Measurements from ENCODE around the gene CADM4. TPM values are rescaled to one million over a fixed set of nuclear protein-coding genes. Genes with fewer than 3 reads are reported as not detected.

CADM4 gene
- total RNA-seq, 4 donors from 2014 or later, result 2.6 to 4.5 (median 4.2) TPM

GRCh38 chr19:43581467-43581866 lies 58.2 kb downstream of the CADM4 start:
- Histone ChIP-seq H3K27ac (no peak overlapping the region), H3K36me3 (no peaks in the 10 kb centered on the region), H3K4me1 (no peaks in the 10 kb centered on the region), H3K4me3 (no peak overlapping the region), H3K27me3 (no peaks in the 10 kb centered on the region), H3K9me3 (no peaks in the 10 kb centered on the region)
- DNase-seq, result no peak
- in situ Hi-C loops (cut with MboI; ENCODE audit: low sequenced_read_pairs in 4 of 4), result no loop called here
- intact Hi-C loops (cut with DNase I; ENCODE audit: low total_unique reads), result no loop called here
- no peak for TF ChIP-seq POLR2A (IDR thresholded peaks at IDR 0.05)
- no peak for TF ChIP-seq CTCF (IDR thresholded peaks at IDR 0.05 in 4 of 5, conservative IDR thresholded peaks at IDR 0.05 in 1 of 5)
- ATAC-seq, result no peak

- Histone ChIP-seq H3K27ac (no peak overlapping the region), H3K9me3 (no peaks in the 10 kb centered on the region), H3K27me3 (no peaks in the 10 kb centered on the region), H3K4me3 (no peak overlapping the region), H3K36me3 (peaks cover 0 to 3% of the 10 kb centered on the region in 2 donors), H3K4me1 (peaks cover 10 to 13% of the 10 kb centered on the region in 2 donors)
- in situ Hi-C loops (cut with MboI; ENCODE audit: low sequenced_read_pairs in 4 of 4) (no loop called here), intact Hi-C loops (cut with DNase I; ENCODE audit: low total_unique reads) (loop anchor here (5.0 kb wide), 1 partner anchor 46 kb away; the partner anchor contains the start of gene ZNF575)
- no peak for ATAC-seq
- no peak for TF ChIP-seq POLR2A (IDR thresholded peaks at IDR 0.05)
- TF ChIP-seq CTCF (IDR thresholded peaks at IDR 0.05 in 4 of 5, conservative IDR thresholded peaks at IDR 0.05 in 1 of 5), result no peak
- DNase-seq, result no peak
Measured at GRCh38 chr19:43578787-43579186, 60.9 kb downstream of the CADM4 start.

GRCh38 chr19:43575955-43576878 lies 63.4 kb downstream of the CADM4 start:
- no peak for DNase-seq
- intact Hi-C loops (cut with DNase I; ENCODE audit: low total_unique reads) (loop anchor here (1.0 to 5.0 kb wide), 2 partner anchors 20 to 44 kb away; partner anchors contain the start of genes IRGQ, ZNF575 and ZNF576), in situ Hi-C loops (cut with MboI; ENCODE audit: low sequenced_read_pairs in 4 of 4) (no loop called here)
- no peaks in the 10 kb centered on the region for H3K9me3 ChIP-seq
- H3K36me3 ChIP-seq, result peaks cover 0 to 8% of the 10 kb centered on the region in 2 donors
- ATAC-seq, result no peak
- peak overlapping the region; percentile 50 to 86 (median 70) for H3K27ac ChIP-seq
- H3K4me1 ChIP-seq, result peaks cover 10 to 13% of the 10 kb centered on the region in 2 donors
- no peak for TF ChIP-seq POLR2A (IDR thresholded peaks at IDR 0.05)
- no peak for TF ChIP-seq CTCF (IDR thresholded peaks at IDR 0.05 in 4 of 5, conservative IDR thresholded peaks at IDR 0.05 in 1 of 5)
- no peaks in the 10 kb centered on the region for H3K27me3 ChIP-seq
- peak overlapping the region; percentile 75 to 98 (median 88) for H3K4me3 ChIP-seq

- peak within 1 kb of the TSS; percentile 75 to 98 (median 88) for H3K4me3 ChIP-seq
- H3K9me3 ChIP-seq, result no peaks in the 10 kb centered on the region
- intact Hi-C loops (cut with DNase I; ENCODE audit: low total_unique reads), result loop anchor here (1.0 to 5.0 kb wide), 2 partner anchors 21 to 43 kb away; partner anchors contain the start of genes IRGQ, ZNF575 and ZNF576
- in situ Hi-C loops (cut with MboI; ENCODE audit: low sequenced_read_pairs in 4 of 4), result no loop called here
- ATAC-seq (peak; percentile 100), DNase-seq (peak; percentile 96 to 97)
- H3K27me3 ChIP-seq, result no peaks in the 10 kb centered on the region
- peaks cover 0 to 8% of the 10 kb centered on the region in 2 donors for H3K36me3 ChIP-seq
- peaks cover 10 to 13% of the 10 kb centered on the region in 2 donors for H3K4me1 ChIP-seq
- peak; percentile 43 to 44 for TF ChIP-seq POLR2A (IDR thresholded peaks at IDR 0.05)
- no peak for TF ChIP-seq CTCF (IDR thresholded peaks at IDR 0.05 in 4 of 5, conservative IDR thresholded peaks at IDR 0.05 in 1 of 5)
- peak within 1 kb of the TSS; percentile 77 to 87 (median 82) for H3K27ac ChIP-seq
Measured at GRCh38 chr19:43575156-43575950, 64.3 kb downstream of the CADM4 start, which contains the start of the genes PINLYP and XRCC1. TSS of gene PINLYP (plus strand) at chr19:43575801. CDS start at chr19:43577192, 1,391 bp downstream. TSS of gene XRCC1 (minus strand) at chr19:43575527. CDS start at chr19:43575458, 69 bp downstream.

All from gastrocnemius medialis (tissue), 4 donors.